ENCODE data around the gene GRM4.

GRCh38 chr6:34056305-34057108 is 89.4 kb downstream of the GRM4 start:
- TF ChIP-seq EZH2 (IDR thresholded peaks at IDR 0.05; ENCODE audit: insufficient read depth, poor library complexity, severe bottlenecking) (no peak), EZH2phosphoT487 (IDR thresholded peaks at IDR 0.05; ENCODE audit: insufficient read depth, low read depth) (no peak)
